CD4-positive, alpha-beta T cell treated with Interleukin-17A for 1 hour (primary cell): ENCODE results near the gene MAGEC3.
"Not testable (repeated sequence)": the region's sequence is repeated elsewhere in the genome, so short reads cannot be mapped to it uniquely, and the experiment has no call there.

Experiments
- DNase-seq: peaks from one replicate; pipeline ENCODE4 v3.0.0-alpha.2; 2020

Gene MAGEC3, protein sequence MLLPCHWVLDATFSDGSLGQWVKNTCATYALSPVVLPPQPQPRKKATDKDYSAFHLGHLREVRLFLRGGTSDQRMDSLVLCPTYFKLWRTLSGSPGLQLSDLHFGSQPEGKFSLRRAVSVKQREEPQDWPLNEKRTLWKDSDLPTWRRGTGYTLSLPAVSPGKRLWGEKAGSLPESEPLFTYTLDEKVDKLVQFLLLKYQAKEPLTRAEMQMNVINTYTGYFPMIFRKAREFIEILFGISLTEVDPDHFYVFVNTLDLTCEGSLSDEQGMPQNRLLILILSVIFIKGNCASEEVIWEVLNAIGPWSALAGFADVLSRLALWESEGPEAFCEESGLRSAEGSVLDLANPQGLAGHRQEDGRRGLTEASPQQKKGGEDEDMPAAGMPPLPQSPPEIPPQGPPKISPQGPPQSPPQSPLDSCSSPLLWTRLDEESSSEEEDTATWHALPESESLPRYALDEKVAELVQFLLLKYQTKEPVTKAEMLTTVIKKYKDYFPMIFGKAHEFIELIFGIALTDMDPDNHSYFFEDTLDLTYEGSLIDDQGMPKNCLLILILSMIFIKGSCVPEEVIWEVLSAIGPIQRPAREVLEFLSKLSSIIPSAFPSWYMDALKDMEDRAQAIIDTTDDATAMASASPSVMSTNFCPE

DNA sequence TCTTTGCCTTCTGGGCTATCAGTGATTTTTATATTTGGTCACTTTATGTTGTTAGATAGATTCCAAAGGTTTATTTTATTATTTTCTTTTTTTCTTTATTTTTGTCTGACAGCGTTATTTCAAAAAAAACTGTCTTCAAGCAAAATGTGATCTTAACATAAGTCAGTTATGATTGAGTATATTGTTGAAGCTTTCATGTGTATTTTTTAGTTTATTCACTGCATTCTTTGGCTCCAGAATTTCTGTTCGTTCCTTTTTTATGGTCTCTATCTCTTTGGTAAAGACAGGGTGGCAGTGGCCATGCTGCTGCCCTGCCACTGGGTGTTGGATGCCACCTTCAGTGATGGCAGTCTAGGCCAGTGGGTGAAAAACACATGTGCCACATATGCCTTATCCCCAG is at the start of gene MAGEC3:
MAGEC3 (plus strand) TSS at position 301 of the 400 bp plus-strand sequence; CDS start at position 301, 0 bp downstream.
- no peak for DNase-seq

DNA sequence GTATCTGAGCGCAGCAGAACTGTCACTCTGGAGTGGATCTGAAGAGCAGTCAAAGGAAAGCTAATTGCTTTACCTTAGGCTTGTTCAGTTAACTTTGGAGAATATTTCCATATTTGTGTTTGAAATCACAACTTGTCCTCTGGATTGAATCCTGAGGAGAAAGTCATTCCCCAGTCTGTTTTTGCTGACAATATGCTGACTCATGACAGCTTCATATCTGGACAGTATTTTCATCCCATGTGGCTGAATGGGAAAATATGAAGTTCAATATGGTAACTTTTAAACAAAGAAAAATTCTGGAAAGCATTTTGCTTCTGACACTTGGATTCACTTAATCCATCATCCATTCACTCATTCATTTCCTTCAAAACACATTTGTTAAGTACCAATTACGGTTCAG is 46.3 kb upstream of the MAGEC3 start:
- DNase-seq: no peak

DNA sequence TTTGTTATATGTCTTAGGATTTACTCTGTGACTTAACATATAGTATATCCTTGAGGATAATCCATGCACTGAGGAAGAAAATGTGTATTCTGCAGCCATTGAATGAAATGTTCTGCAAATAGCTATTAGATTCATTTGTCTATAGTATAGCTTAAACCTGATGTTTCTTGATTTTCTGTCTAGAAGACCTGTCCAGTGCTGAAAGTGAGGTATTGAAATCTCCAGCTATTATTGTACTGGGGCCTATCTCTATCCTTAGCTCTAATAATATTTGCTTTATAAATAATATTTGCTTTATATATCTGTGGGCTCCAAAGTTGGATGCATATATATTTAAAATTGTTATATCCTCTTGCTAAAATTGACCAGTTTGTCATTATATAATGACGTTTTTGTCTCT is 26.7 kb upstream of the MAGEC3 start:
- no peak for DNase-seq

DNA sequence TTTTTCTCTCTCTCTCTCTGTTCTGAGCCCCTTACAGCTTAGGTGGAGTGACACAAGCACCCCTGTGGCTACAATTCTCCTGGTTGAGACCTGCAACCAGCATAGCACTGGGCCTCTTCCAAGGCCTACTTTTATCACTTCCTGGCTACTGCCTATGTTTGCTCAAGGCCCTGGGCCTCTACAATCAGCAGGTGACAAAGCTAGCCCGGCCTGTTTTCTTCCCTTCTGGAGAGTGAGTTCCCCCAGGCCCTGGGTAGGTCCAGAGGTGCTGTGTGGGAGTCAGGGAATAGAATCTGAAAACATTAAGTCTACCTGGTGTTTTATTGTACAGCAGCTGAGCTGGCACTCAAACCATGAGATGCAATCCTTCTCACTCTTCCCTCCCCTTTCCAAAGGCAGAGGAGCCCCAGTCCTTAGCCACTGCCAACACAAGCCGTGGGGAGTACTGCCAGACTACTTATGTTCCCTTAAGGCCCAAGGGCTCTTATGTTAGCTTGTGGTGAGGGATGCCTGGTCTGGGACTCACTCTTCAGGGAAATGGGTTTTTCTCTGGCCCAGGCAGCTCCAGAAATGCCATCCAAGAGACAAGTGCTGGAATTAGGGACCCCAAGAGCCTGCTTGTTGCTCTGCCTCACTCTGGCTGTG is 23.8 kb upstream of the MAGEC3 start:
- no peak for DNase-seq

DNA sequence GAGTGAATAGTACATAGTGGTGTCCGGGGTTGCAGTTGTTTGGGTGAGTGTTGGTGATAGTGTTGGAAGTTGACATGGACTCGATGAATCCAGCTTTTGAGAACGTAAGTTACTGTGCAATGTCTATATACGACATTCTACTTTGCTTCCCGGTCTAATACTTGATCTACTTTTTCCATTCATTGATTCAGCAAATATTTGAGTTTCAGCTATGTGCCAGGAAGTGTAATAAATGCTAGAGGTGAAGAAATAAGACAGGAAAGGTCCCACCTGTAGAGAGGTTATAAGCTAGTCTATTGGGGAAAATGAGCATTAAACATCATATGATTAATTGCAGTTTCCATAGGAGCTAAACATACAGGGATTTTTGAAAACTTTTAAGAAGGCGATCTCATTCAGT is 22.2 kb upstream of the MAGEC3 start:
- no peak for DNase-seq

DNA sequence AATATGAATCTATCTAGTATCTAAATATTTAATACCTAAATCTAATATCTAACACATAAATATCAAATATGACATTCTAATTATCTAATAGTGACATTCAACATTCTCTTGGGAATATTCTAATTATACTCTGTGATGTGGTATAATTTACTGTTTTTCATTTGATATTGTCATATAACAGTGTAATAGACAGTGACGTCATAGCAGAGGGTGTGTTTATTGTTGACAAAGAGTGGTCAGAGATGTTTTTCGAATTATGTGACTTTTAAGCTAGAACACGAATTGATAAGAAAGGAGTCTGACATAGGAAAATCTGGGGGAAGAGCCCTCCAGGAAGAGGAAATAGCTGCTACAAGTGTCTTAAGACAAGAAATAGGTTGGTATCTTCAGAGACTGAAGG is 5.9 kb upstream of the MAGEC3 start:
- DNase-seq: no peak

DNA sequence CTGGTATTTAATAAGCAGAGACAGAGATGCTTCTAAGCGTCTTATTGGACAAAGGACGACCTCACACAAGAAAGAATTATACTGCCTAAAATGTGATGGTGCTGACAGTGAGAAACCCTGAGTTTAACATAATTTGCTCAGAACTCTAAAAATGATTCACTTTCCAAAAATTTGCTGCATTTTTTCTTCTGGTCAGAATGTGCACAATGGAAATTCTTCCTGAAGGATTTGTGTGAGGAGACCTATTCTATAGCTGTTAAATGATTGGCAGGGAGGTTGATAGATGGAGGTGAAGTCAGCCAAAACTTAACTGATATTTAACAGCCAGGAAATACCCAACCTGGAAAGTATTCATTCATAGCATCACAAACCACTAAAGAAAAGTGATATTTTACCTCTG is 1.7 kb downstream of the MAGEC3 start:
- DNase-seq: no peak

DNA sequence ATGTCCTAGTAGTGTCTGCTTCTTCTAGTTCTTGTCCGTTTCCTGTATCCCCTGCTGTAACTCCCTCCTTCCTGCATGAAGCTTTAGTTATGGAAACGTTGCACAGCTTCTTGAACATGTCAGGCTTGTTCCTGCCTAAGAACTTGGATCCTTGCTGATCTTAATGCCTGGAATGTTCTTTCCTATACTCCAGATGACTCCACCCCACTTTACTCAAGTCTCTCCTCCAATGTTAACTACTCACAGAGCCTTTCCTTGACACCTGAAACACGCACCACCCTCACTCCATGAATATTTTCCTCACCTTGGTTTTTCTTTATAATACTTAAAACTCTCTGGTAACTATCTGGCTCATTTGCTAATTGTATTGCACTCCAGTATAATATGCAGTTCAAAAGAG is 19.4 kb downstream of the MAGEC3 start:
- DNase-seq: no peak

DNA sequence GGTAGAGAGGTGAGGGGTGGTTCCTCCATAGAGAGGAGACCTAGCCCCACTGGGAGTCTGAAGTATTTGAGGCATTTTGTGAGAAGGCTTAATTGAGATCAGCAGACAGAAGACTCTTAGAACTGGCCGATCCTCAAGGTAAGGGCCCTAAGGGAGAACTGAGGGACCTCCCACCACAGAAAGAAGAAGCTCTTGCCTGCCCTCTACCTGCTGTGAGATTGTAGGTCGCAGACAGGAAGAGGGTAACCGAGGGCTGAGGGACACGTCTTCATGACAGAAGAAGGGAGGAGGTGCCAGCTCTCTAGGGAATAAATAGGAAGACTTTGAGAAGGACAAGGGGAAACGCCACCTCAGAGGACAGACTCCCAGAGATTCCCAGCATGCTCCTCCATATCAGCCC is 41.5 kb downstream of the MAGEC3 start:
- DNase-seq: no peak

DNA sequence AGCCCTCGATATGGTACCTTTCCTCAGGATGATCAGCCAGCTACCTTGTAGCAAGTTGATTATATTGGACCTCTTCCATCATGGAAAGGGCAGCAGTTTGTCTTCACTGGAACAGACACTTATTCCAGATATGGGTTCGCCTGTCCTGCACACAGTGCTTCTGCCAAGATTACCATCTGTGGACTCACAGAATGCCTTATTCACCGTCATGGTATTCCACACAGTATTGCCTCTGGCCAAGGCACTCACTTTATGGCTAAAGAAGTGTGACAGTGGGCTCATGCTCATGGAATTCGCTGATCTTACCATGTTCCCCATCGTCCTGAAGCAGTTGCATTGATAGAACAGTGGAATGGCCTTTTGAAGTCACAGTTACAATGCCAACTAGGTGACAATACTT is 50.7 kb downstream of the MAGEC3 start:
- DNase-seq: not testable (repeated sequence)

DNA sequence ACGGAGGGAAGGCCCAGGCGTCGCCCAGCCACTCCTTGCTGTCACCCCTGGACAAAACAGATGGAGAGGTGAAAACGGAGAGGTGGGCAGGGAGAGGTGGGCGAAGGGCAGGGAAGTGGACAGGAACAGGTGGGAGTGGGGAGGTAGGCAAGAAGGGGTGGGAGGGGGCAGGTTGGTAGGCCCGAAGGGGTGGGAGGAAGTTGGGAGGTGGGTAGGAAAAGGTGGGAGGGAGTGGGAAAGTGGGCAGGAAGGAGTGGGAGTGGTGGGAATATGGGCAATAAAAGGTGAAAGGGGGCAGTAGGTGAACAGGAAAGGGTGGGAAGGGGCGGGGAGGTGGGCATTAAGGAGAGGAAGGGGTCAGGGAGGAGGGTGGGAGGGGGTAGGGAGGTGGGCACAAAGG is 56.6 kb downstream of the MAGEC3 start:
- no peak for DNase-seq

DNA sequence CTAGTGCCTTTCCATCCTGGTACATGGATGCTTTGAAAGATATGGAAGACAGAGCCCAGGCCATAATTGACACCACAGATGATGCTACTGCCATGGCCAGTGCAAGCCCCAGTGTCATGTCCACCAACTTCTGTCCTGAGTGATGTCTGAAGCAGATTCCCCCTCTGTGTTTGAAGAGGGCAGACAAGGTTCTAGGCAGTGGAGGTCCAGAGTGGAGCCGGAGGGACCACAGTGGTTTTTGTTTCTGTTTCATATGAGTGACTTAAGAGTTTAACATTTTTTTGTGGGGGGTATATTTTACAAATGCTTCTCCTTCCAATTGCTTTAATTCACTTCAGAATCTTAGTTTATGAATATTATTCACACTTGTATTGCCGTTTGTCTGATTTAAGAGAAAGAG is 59.6 kb downstream of the MAGEC3 start:
- DNase-seq: no peak

DNA sequence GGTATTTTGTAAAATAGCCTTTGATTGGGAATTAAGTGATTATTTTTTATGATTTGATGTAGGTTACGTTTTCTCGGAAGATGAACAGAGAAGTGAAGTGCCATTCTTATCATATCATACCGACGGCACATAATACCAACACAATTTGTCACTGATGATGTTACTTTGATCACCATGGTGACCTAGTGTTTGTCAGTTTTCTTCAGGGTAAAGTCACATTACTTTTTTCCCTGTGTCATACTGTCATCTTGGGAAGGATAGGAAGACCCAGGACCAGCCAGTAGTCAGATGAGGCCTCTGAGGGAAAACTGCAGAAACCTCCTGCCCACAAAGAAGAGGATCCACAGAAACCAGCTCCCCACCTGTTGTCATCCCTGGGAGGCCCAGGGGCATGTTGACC is 64.2 kb downstream of the MAGEC3 start:
- no peak for DNase-seq

DNA sequence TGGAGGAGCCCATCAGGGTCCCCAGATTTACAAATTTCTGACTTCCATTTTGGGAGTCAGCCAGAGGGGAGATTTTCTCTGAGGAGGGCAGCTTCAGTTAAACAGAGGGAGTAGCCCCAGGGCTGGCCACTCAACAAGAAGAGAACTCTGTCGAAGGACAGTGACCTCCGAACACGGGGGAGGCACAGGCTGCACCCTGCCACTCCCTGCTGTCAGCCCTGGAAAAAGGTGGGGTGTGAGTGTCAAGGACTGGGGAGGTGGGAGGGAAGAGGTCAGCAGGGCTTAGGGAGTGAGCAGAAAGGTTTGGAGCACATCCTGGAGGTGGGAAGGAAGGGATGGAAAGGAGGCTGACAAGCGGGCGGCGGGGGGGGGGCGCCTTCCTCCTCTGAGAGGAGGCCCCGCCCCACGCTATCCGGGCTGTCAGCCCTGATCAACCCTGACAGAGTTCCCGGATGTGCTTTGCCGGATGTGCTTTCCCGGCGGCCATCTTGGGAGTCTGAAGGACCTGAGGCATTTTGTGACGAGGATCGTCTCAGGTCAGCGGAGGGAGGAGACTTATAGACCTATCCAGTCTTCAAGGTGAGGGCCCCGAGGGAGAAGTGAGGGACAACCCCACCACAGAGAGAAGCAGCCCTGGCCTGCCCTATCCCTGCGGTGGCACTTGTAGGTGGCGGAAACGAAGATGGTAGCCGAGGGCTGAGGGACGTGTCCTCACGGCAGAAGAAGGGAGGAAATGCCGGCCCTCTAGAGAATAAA is 65.5 kb downstream of the MAGEC3 start, which contains the start of gene MAGEC1:
MAGEC1 (plus strand) TSS at position 495 of the 756 bp plus-strand sequence. CDS start 1,179 bp downstream, outside the sequence.
- no peak for DNase-seq

DNA sequence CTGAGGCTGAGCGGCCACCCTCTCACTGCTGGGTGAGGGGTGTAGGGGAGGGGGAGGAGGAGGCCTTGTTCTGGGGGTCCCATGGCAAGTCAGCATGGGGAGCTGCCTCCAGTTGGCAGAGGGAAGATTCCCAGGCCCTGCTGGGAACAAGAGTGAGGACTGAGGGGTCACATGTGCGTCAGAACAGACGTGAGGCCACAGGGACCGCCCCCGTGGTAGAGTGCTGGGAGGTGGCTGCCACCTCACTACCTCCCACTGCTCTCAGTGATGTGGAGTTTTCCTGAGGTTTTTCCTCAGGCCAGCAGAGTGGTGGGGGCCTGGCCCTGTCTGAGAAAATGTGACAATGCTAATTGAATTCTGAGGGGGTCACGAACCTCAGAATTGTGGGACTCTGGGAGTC is 66.1 kb downstream of the MAGEC3 start:
- DNase-seq: no peak

DNA sequence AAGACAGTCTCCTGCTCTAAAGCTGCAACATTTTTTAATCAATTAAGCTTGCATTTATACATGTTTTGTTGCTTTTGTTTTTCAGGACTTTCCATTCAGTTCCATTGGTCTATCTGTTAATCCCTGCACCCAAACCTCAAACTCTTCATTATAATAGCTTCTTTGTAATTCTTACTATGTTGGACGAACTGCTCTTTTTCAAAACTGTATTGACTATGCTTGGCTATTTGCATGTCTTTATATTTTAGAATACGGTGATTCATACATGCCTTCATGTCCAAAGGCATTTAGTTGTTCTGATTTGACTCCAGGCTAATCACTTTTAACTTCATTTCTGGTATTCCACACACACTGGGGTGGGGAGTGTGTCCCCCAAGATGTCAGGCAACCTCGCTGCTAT is 79.7 kb downstream of the MAGEC3 start:
- DNase-seq: no peak

DNA sequence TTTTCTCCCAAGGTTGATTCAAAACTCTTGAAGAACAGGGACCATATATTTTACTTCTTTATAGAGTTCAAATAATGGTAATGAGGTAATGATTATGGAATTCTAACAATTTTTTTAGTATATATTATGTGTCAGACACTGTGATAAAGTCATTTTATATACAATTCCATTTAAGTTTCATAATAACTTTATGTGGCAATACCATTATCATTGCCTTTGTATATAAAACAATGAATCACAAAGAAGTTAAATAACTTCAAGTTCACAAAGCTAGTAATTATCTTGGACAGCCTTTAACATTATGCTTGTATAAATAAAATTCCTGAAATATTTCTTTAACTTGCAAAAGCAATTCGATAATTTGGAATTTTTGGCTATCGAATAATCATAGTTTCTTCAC is 86.2 kb downstream of the MAGEC3 start:
- DNase-seq: no peak

DNA sequence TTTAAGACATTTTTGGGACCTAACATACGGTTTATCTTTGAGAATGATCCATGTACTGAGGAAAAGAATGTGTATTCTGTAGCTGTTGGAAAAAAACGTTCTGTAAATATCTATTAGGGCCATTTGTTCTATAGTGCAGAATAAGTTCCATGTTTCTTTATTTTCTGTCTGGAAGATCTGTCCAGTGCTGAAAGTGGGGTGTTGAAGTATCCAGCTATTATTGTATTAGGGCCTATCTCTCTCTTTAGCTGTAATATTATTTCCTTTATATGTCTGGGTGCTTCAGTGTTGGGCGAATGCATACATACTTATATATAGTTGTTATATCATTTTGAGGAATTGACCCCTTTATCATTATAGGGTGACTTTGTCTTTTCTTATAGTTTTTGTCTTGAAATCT is 90.3 kb downstream of the MAGEC3 start:
- no peak for DNase-seq

DNA sequence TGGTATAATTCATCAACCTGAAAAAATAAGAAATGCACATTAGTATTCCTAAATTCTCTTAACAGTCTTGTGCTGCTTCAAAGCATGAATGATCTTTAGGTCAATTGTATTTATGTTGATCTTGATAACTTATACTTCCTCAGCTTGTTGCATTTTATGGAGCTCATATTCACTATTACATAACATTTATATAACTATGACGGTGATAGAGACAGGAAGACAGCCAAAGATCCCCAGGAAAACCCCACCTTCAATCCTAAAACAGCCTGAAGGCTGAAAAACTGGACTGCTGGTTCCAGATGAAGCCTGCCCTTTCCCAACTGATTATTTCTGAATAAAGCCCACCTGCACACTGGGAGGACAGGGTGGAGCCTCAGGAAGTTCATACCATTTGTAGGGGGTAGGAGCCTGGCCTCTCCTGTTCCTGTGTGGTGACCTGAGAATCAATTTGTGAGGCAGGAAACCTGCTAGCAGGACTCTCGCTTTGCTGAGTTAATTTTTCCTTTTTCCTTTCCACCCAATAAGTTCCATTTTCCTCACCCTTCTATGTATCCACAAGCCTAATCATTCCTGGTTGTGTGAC is 96.0 kb downstream of the MAGEC3 start:
- DNase-seq: no peak

DNA sequence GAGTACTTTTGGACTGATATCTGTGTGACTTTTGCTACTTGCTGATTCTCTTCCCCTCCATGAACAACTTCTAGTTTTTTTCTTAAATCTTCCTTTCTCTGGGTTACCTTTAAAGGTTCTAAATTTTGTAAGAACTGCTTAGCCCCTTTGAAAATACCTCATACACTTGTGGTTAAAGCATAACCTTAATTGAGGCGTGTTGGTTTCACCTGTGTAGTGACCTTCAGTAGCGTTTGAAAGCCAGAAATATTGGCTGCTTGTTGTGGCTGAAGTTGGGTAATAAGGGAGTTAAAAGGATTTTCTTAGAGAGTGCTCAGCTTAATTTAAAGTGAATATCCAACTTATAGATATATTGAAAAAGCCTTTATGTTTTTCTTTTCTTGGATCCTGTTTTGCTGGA is 97.5 kb downstream of the MAGEC3 start:
- DNase-seq: no peak

DNA sequence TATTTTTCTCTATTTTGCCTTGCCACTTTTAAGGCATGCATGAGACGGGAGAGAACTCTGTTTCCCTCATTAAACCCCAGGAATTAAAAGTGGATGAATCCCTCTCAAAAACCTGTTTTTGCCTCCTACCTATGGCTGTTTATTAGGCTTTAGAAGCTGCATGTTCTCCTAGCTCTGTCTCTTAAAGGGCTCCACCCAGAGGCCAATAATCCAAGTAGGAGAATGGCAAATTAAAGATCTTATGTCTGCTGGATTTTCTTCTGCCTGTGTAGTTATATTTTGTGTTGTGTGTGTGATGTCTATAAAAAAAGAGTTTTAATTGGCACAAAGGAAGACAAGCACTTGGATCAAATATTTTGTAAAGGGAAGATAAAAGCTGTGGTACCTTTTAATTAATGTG is 98.0 kb downstream of the MAGEC3 start:
- no peak for DNase-seq

DNA sequence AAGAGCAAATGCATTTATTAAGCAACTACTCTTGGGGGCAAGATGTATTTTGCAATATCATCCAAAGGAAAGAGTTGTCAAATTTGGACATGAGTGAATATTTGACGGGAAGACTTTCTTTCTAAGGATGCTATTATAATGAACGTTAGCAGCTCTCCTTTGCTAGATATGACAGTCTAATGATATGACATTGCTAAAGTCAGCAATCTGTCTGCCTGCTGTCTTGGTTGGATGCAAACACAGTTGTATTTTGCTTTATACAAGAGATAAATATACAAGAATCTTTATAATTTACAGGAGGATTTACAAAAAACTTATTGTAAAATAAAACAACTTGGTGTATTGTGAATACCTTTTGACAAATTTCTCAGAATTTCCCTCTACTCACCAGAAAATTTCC is 103.1 kb downstream of the MAGEC3 start:
- DNase-seq: no peak

DNA sequence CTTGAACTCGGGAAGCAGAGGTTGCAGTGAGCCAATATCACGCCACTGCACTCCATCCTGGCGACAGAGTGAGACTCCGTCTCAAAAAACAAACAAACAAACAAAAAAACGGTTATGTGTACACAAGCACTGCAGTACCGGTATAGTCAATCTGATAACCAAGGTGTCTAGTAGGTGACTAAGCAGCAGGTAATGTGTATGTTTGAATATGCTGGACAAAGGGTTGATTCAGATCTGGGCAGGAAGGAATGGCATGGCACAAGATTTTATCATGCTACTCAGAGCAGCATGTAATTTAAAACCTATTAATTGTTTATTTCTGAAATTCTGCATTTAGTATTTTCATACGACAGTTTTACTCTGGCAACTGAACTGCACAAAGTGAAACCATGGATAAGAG is 107.3 kb downstream of the MAGEC3 start:
- DNase-seq: no peak
